Karpas-422 (cell line): Measurements from ENCODE around the gene CLEC4G. TPM values are rescaled to one million over a fixed set of nuclear protein-coding genes. Genes with fewer than 3 reads are reported as not detected.
"Not testable (repeated sequence)": the region's sequence is repeated elsewhere in the genome, so short reads cannot be mapped to it uniquely, and the experiment has no call there.

Source experiments
- DNase-seq: peaks from one replicate; pipeline ENCODE4 v3.0.0-alpha.2; 2015
- H2AFZ ChIP-seq: fragments of 200-600 bp; sonication (generic); 2 replicates; pipeline ENCODE4 v1.6.1; 2014; ENCODE audit warnings: antibody characterized with exemption, low read length, mixed read lengths
- H3K27ac ChIP-seq: fragments of 200-600 bp; sonication (generic); 2 replicates; pipeline ENCODE4 v1.5.1; 2014; ENCODE audit warnings: mild to moderate bottlenecking, low read length, moderate library complexity
- H3K27me3 ChIP-seq: fragments of 200-600 bp; sonication (generic); 2 replicates; pipeline ENCODE4 v1.6.1; 2014; ENCODE audit warnings: low read length, mixed read lengths
- H3K36me3 ChIP-seq: fragments of 200-600 bp; sonication (generic); 2 replicates; pipeline ENCODE4 v1.6.1; 2014; ENCODE audit warnings: low read length, mixed read lengths; ENCODE audit not compliant: insufficient read depth
- H3K4me1 ChIP-seq: fragments of 200-600 bp; sonication (generic); 2 replicates; pipeline ENCODE4 v1.6.1; 2014; ENCODE audit warnings: mild to moderate bottlenecking, low read length, mixed read lengths
- H3K4me2 ChIP-seq: fragments of 200-600 bp; sonication (generic); 2 replicates; pipeline ENCODE4 v1.6.1; 2014; ENCODE audit warnings: low read length, low read depth, mild to moderate bottlenecking; ENCODE audit not compliant: poor library complexity, severe bottlenecking
- H3K4me3 ChIP-seq: fragments of 200-600 bp; sonication (generic); 2 replicates; pipeline ENCODE4 v1.5.1; 2014; ENCODE audit warnings: mild to moderate bottlenecking, antibody characterized with exemption, low read length, mixed read lengths
- H3K79me2 ChIP-seq: fragments of 200-600 bp; sonication (generic); 2 replicates; pipeline ENCODE4 v1.6.1; 2014; ENCODE audit warnings: mild to moderate bottlenecking, low read length, mixed read lengths
- H3K9ac ChIP-seq: fragments of 200-600 bp; sonication (generic); 2 replicates; pipeline ENCODE4 v1.6.0; 2014; ENCODE audit warnings: low read length
- H3K9me2 ChIP-seq: fragments of 200-600 bp; sonication (generic), shearing (Covaris generic); replicated peaks from 2 replicates; pipeline ENCODE4 v1.6.0; 2014; ENCODE audit warnings: mild to moderate bottlenecking, low read length, moderate library complexity; ENCODE audit not compliant: insufficient read depth
- H3K9me3 ChIP-seq: fragments of 300-700, 200-600 bp; sonication (generic); 2 replicates; pipeline ENCODE4 v1.6.1; 2014; ENCODE audit warnings: low read length, mixed read lengths
- H4K20me1 ChIP-seq: fragments of 200-600 bp; sonication (generic); 2 replicates; pipeline ENCODE4 v1.6.1; 2014; ENCODE audit warnings: mild to moderate bottlenecking, antibody characterized with exemption, low read length, low read depth; ENCODE audit not compliant: insufficient read depth
- total RNA-seq: library from RNA; depleted of rRNA; stranded (reverse); fragments of >200 nt; shearing (Covaris generic); gene quantifications from 2 replicates; pipeline ENCODE4 v1.2.3, GENCODE V29; 2014; ENCODE audit warnings: low replicate concordance

Gene CLEC4G
- total RNA-seq, 1 experiment from 2014 or later: not detected

GRCh38 chr19:7757358-7757757 is 25.4 kb upstream of the CLEC4G start:
- Histone ChIP-seq H3K4me3 (no peak overlapping the region), H3K79me2 (no peaks in the 10 kb centered on the region), H3K9ac (no peak overlapping the region), H3K27me3 (no peaks in the 10 kb centered on the region), H2AFZ (no peak overlapping the region), H3K9me2 (no peaks in the 10 kb centered on the region), H3K36me3 (no peaks in the 10 kb centered on the region), H3K27ac (no peak overlapping the region), H3K4me2 (no peak overlapping the region), H3K9me3 (peaks cover 18% of the 10 kb centered on the region), H4K20me1 (no peaks in the 10 kb centered on the region), H3K4me1 (no peaks in the 10 kb centered on the region)
- DNase-seq: no peak

DNA sequence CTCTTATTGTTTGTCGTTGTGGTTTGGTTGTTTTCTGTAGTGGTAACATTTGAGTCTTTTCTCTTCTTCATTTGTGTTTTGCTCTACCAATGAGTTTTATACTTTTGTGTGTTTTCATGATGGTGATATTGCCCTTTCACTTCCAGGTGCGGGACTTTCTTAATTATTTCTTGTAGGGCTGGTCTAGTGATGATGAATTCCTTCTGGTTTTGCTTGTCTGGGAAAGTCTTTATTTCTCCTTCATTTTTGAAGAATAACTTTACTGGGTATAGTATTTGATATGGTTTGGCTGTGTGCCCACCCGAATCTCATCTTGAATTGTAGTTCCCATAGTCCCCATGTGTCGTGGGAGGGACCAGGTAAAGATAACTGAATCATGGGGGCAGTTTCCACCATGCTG is 24.3 kb upstream of the CLEC4G start:
- no peaks in the 10 kb centered on the region for H3K79me2 ChIP-seq
- no peaks in the 10 kb centered on the region for H3K27me3 ChIP-seq
- H3K9me2 ChIP-seq: no peaks in the 10 kb centered on the region
- H4K20me1 ChIP-seq: no peaks in the 10 kb centered on the region
- DNase-seq: no peak
- H3K36me3 ChIP-seq: no peaks in the 10 kb centered on the region
- no peak overlapping the region for H3K4me2 ChIP-seq
- H3K4me3 ChIP-seq: no peak overlapping the region
- no peak overlapping the region for H3K27ac ChIP-seq
- no peak overlapping the region for H3K9ac ChIP-seq
- H2AFZ ChIP-seq: no peak overlapping the region
- no peaks in the 10 kb centered on the region for H3K4me1 ChIP-seq
- H3K9me3 ChIP-seq: peaks cover 18% of the 10 kb centered on the region

DNA sequence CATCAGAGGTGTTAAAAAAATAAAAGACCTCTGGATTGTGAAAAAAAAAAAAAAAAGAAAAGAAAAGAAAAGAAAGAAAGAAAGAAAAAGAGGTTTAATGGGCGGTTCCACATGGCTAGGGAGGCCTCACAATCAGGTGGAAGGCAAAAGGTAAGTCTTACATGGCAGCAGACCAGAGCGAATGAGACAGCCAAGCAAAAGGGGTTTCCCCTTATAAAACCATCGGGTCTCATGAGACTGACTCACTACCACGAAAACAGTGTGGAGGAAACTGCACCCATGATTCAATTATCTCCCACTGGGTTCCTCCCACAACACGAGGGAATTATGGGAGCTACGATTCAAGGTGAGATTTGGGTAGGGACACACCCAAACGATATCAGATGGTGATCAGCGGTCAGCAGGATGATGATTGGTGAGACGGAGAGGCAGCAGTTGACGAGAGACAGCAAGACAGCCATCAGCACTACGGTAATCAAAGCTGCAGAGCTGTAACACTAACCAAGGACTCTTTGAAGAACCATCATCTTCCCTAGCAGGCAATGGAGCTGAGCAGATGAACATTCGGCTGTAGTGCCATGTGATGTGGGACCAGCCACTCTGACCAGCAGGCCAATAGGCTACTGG is 19.4 kb upstream of the CLEC4G start:
- H3K4me3 ChIP-seq: no peak overlapping the region
- H3K4me2 ChIP-seq: no peak overlapping the region
- no peaks in the 10 kb centered on the region for H3K9me2 ChIP-seq
- no peak overlapping the region for H2AFZ ChIP-seq
- H3K9me3 ChIP-seq: no peaks in the 10 kb centered on the region; the same call in 1 of the 2 replicates
- no peak for DNase-seq
- no peaks in the 10 kb centered on the region for H3K79me2 ChIP-seq
- no peaks in the 10 kb centered on the region for H3K36me3 ChIP-seq
- no peak overlapping the region for H3K9ac ChIP-seq
- H3K27ac ChIP-seq: no peak overlapping the region
- no peaks in the 10 kb centered on the region for H4K20me1 ChIP-seq
- H3K27me3 ChIP-seq: no peaks in the 10 kb centered on the region
- no peaks in the 10 kb centered on the region for H3K4me1 ChIP-seq

GRCh38 chr19:7748756-7749155 is 16.8 kb upstream of the CLEC4G start:
- no peak overlapping the region for H3K4me3 ChIP-seq

DNA sequence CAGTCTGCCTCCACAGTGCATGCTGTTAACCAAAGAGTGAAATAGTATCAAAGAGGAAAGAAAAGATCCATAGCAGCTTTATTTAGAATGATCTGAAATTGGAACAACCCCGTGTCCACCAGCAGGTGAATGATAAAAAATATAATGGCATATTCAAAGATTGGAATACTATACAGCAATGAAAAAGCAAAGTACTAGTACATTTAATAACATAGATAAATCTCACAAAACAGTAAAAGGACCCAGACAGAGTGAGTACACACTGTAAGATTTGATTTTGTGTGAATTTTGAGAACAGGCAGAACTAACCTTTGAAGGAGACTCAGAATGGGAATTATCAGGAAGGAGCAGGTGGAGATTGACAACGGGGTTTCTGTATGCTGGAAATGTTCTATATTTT is 16.3 kb upstream of the CLEC4G start:
- no peak overlapping the region for H3K4me3 ChIP-seq
- DNase-seq: no peak
- H3K4me2 ChIP-seq: no peak overlapping the region
- no peaks in the 10 kb centered on the region for H3K27me3 ChIP-seq
- no peak overlapping the region for H3K9ac ChIP-seq
- H4K20me1 ChIP-seq: no peaks in the 10 kb centered on the region
- no peaks in the 10 kb centered on the region for H3K9me2 ChIP-seq
- peaks cover 10% of the 10 kb centered on the region for H3K4me1 ChIP-seq
- H3K9me3 ChIP-seq: no peaks in the 10 kb centered on the region
- H3K36me3 ChIP-seq: no peaks in the 10 kb centered on the region
- no peaks in the 10 kb centered on the region for H3K79me2 ChIP-seq
- H3K27ac ChIP-seq: no peak overlapping the region
- H2AFZ ChIP-seq: no peak overlapping the region

More at GRCh38 chr19:7748756-7749155, 16.8 kb upstream of the CLEC4G start:
- Histone ChIP-seq H3K9me2 (no peaks in the 10 kb centered on the region), H3K27me3 (no peaks in the 10 kb centered on the region), H3K36me3 (no peaks in the 10 kb centered on the region), H2AFZ (no peak overlapping the region), H3K79me2 (no peaks in the 10 kb centered on the region), H3K4me2 (no peak overlapping the region), H3K4me1 (peaks cover 4% of the 10 kb centered on the region), H3K9ac (no peak overlapping the region), H3K9me3 (no peaks in the 10 kb centered on the region), H4K20me1 (no peaks in the 10 kb centered on the region), H3K27ac (no peak overlapping the region)
- DNase-seq: no peak

GRCh38 chr19:7746903-7747884 is 15.3 kb upstream of the CLEC4G start, which contains the start of gene CD209:
TSS of gene CD209 (minus strand) at chr19:7747534. CDS start at chr19:7747511, 23 bp downstream.
- H2AFZ ChIP-seq: no peak within 1 kb of the TSS
- H3K4me3 ChIP-seq: no peak within 1 kb of the TSS
- H3K9ac ChIP-seq: no peak within 1 kb of the TSS
- no peaks in the 10 kb centered on the region for H4K20me1 ChIP-seq
- H3K27ac ChIP-seq: no peak within 1 kb of the TSS
- H3K4me1 ChIP-seq: peaks cover 19% of the 10 kb centered on the region
- no peaks in the 10 kb centered on the region for H3K9me2 ChIP-seq
- H3K9me3 ChIP-seq: no peaks in the 10 kb centered on the region
- no peaks in the 10 kb centered on the region for H3K36me3 ChIP-seq
- H3K79me2 ChIP-seq: no peaks in the 10 kb centered on the region
- H3K4me2 ChIP-seq: no peak within 1 kb of the TSS
- no peak for DNase-seq
- H3K27me3 ChIP-seq: no peaks in the 10 kb centered on the region

DNA sequence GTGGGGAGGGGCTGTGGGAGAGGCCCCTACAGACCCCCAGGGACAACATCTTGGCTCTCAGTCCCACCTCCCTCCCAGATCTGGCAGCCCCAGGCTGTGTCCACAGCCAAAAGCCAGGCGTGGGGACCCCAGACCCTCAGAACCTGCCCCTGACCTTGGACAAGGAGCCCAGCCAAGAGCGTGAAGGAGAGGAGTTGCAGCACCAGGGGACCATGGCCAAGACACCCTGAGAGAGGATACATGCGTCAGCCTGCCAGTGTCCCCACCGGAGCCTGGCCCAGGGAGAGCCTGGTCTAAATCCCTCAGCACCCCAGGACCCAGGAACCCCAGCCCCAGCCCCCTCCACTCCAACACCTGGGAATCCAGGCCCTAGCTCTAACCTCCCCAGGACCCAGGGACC is 14.4 kb upstream of the CLEC4G start:
- not testable (repeated sequence) for H3K27me3 ChIP-seq, H2AFZ ChIP-seq, H3K4me3 ChIP-seq, H3K9ac ChIP-seq, H3K4me2 ChIP-seq, H4K20me1 ChIP-seq, DNase-seq, H3K27ac ChIP-seq, H3K79me2 ChIP-seq, H3K36me3 ChIP-seq, H3K9me3 ChIP-seq, H3K9me2 ChIP-seq
- peaks cover 19% of the 10 kb centered on the region for H3K4me1 ChIP-seq

GRCh38 chr19:7744871-7745650 is 13.2 kb upstream of the CLEC4G start:
- Histone ChIP-seq H3K4me3 (no peak overlapping the region), H3K27ac (no peak overlapping the region), H3K9me2 (no peaks in the 10 kb centered on the region), H3K9ac (no peak overlapping the region), H3K9me3 (no peaks in the 10 kb centered on the region), H3K4me1 (peaks cover 19% of the 10 kb centered on the region), H3K27me3 (no peaks in the 10 kb centered on the region), H3K36me3 (no peaks in the 10 kb centered on the region), H4K20me1 (no peaks in the 10 kb centered on the region), H3K79me2 (no peaks in the 10 kb centered on the region), H3K4me2 (no peak overlapping the region), H2AFZ (no peak overlapping the region)
- no peak for DNase-seq
